ENCODE measurements around the gene SLC12A3.

GRCh38 chr16:56915336-56916119 is 50.5 kb downstream of the SLC12A3 start:
- TF ChIP-seq ZNF384 (IDR thresholded peaks at IDR 0.05) (no peak), FOXA1 (IDR thresholded peaks at IDR 0.05) (no peak), SP1 (IDR thresholded peaks at IDR 0.05) (no peak), BHLHE40 (IDR thresholded peaks at IDR 0.05; ENCODE audit: borderline replicate concordance) (no peak)
